GM21381 (cell line): ENCODE data around the gene AMIGO2.

ENCODE experiments used
- ATAC-seq: cut with Tn5 transposase; IDR thresholded peaks from one replicate; pipeline ENCODE4 v1.9.1; 2021; ENCODE audit warnings: mild to moderate bottlenecking, moderate library complexity; ENCODE audit not compliant: unreplicated experiment

The AMIGO2 gene

GRCh38 chr12:47038270-47038748 lies 41.5 kb downstream of the AMIGO2 start:
- ATAC-seq = no peak

- no peak for ATAC-seq
Observed at GRCh38 chr12:47035484-47035883, 44.3 kb downstream of the AMIGO2 start.

GRCh38 chr12:47034661-47035060 lies 45.1 kb downstream of the AMIGO2 start:
- no peak for ATAC-seq

GRCh38 chr12:47033789-47034555 lies 45.8 kb downstream of the AMIGO2 start:
- no peak for ATAC-seq

- ATAC-seq = no peak
Observed at GRCh38 chr12:47033081-47033480, 46.7 kb downstream of the AMIGO2 start.

GRCh38 chr12:47032644-47033043 lies 47.1 kb downstream of the AMIGO2 start:
- ATAC-seq = no peak

- no peak for ATAC-seq
Observed at GRCh38 chr12:47029903-47030302, 49.9 kb downstream of the AMIGO2 start.

GRCh38 chr12:47028981-47029708 lies 50.6 kb downstream of the AMIGO2 start:
- no peak for ATAC-seq

GRCh38 chr12:47028186-47028585 lies 51.6 kb downstream of the AMIGO2 start:
- no peak for ATAC-seq
